BJ (cell line): ENCODE results near the gene IFT20. TPM values are rescaled to one million over a fixed set of nuclear protein-coding genes. Genes with fewer than 3 reads are reported as not detected.
A peak's percentile ranks its signal among the peaks of the same experiment; 100 is the strongest.

ENCODE experiments used
- CTCF ChIA-PET: fragments of 350-600 bp; formaldehyde crosslinking; extraction: SDS; loops from one replicate; lab custom pipeline; 2021; ENCODE audit warnings: antibody characterized with exemption, inconsistent platforms; lab: Yijun Ruan, JAX
- POLR2A ChIA-PET: fragments of 300-600 bp; sonication (Branson Sonifier 250); formaldehyde crosslinking; extraction: SDS; loops from one replicate; lab custom pipeline; 2021; ENCODE audit warnings: antibody characterized with exemption; lab: Charles Lee
- DNase-seq: peaks from one replicate; pipeline ENCODE4 v3.0.0-alpha.2; 2011; ENCODE audit warnings: low read depth
- H3K27me3 ChIP-seq: 2 replicates; pipeline ENCODE4 v1.6.0; 2011; ENCODE audit warnings: low read length; ENCODE audit not compliant: control insufficient read depth, insufficient read depth
- H3K36me3 ChIP-seq: 2 replicates; pipeline ENCODE4 v1.5.1; 2011; ENCODE audit warnings: low read length; ENCODE audit not compliant: control insufficient read depth, insufficient read depth
- H3K4me3 ChIP-seq: 2 replicates; pipeline ENCODE4 v1.5.1; 2011; ENCODE audit warnings: low read depth, mild to moderate bottlenecking, control low read depth, low read length
- polyA plus RNA-seq: library from polyadenylated mRNA; depleted of rRNA; stranded (reverse); fragments of >200 nt; gene quantifications from 2 replicates; pipeline ENCODE4 v1.2.3, GENCODE V29; 2011
- TF ChIP-seq, protein P1 (sequence below): IDR thresholded peaks from 2 replicates; pipeline ENCODE4 v1.5.1; 2011; ENCODE audit warnings: low read depth, mild to moderate bottlenecking, control low read depth, inconsistent platforms, low read length, moderate library complexity; ENCODE audit not compliant: insufficient read depth

The IFT20 gene
- polyA plus RNA-seq, 1 experiment = 39.1 TPM

- DNase-seq = no peak
- TF ChIP-seq, protein P1, sequence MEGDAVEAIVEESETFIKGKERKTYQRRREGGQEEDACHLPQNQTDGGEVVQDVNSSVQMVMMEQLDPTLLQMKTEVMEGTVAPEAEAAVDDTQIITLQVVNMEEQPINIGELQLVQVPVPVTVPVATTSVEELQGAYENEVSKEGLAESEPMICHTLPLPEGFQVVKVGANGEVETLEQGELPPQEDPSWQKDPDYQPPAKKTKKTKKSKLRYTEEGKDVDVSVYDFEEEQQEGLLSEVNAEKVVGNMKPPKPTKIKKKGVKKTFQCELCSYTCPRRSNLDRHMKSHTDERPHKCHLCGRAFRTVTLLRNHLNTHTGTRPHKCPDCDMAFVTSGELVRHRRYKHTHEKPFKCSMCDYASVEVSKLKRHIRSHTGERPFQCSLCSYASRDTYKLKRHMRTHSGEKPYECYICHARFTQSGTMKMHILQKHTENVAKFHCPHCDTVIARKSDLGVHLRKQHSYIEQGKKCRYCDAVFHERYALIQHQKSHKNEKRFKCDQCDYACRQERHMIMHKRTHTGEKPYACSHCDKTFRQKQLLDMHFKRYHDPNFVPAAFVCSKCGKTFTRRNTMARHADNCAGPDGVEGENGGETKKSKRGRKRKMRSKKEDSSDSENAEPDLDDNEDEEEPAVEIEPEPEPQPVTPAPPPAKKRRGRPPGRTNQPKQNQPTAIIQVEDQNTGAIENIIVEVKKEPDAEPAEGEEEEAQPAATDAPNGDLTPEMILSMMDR = no peak
- ChIA-PET POLR2A (no interaction called here), CTCF (no interaction called here)
- Histone ChIP-seq H3K36me3 (peaks cover 21% of the 10 kb centered on the region), H3K27me3 (no peaks in the 10 kb centered on the region), H3K4me3 (no peak overlapping the region)
Measured at GRCh38 chr17:28363776-28364650, 28.7 kb upstream of the IFT20 start.

- POLR2A ChIA-PET = no interaction called here
- CTCF ChIA-PET = no interaction called here
- TF ChIP-seq, protein P1 = no peak
Measured at GRCh38 chr17:28363186-28363585, 27.9 kb upstream of the IFT20 start.

DNA sequence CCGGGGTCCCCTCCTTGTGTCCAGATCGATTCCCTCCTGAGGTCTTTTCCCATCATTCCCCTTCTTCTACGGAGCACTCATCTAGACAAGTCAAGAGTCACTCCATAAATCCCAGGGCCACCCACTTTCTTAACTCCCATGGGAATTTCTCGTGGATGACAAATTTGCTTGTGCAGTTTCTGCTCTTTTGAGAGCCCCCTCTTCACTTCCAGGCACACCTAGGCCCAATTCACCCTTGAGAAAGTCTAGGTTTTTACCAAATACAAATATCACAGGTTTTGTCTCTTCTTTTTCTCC is 22.6 kb upstream of the IFT20 start:
- CTCF ChIA-PET = interaction anchor here (0.6 to 1.4 kb wide), 5 partner anchors 10 to 562 kb away, joined by 3 to 5 read pairs (median 4); partner anchors contain the start of gene VTN

More at GRCh38 chr17:28363186-28363585, 27.9 kb upstream of the IFT20 start:
- Histone ChIP-seq H3K36me3 (peaks cover 21% of the 10 kb centered on the region), H3K27me3 (no peaks in the 10 kb centered on the region), H3K4me3 (no peak overlapping the region)
- no peak for DNase-seq

GRCh38 chr17:28357061-28357900 is 22.0 kb upstream of the IFT20 start, which contains the start of gene POLDIP2:
Gene POLDIP2 (minus strand): TSS chr17:28357527. CDS start chr17:28357448, 79 bp downstream.
- peaks cover 24% of the 10 kb centered on the region for H3K36me3 ChIP-seq
- ChIA-PET CTCF (interaction anchor here (0.6 to 1.4 kb wide), 5 partner anchors 10 to 562 kb away, joined by 3 to 5 read pairs (median 4); partner anchors contain the start of gene VTN), POLR2A (interaction anchor here (0.6 to 1.2 kb wide), 5 partner anchors 10 to 556 kb away, joined by 3 to 5 read pairs (median 3); partner anchors contain the start of gene TNFAIP1)
- H3K4me3 ChIP-seq = peak within 1 kb of the TSS; percentile 93
- TF ChIP-seq, protein P1 = no peak
- peak; percentile 57 for DNase-seq
- H3K27me3 ChIP-seq = no peaks in the 10 kb centered on the region

More for the DNA sequence above, 22.6 kb upstream of the IFT20 start:
- Histone ChIP-seq H3K4me3 (peak overlapping the region; percentile 93), H3K27me3 (no peaks in the 10 kb centered on the region), H3K36me3 (peaks cover 27% of the 10 kb centered on the region)
- TF ChIP-seq, protein P1 = no peak
- POLR2A ChIA-PET = interaction anchor here (0.6 to 1.2 kb wide), 5 partner anchors 11 to 556 kb away, joined by 3 to 5 read pairs (median 3); partner anchors contain the start of gene TNFAIP1
- DNase-seq = no peak

GRCh38 chr17:28350271-28350670 is 15.0 kb upstream of the IFT20 start:
- Histone ChIP-seq H3K27me3 (no peaks in the 10 kb centered on the region), H3K4me3 (no peak overlapping the region), H3K36me3 (peaks cover 36% of the 10 kb centered on the region)
- ChIA-PET CTCF (interaction anchor here (0.8 kb wide), 1 partner anchor 164 kb away, joined by 3 read pairs; no protein-coding TSS in a partner anchor), POLR2A (no interaction called here)
- no peak for DNase-seq
- TF ChIP-seq, protein P1 = no peak
